ENCODE results near the gene UNC45B.

- no peak for TF ChIP-seq CTCF (IDR thresholded peaks at IDR 0.05)
- TF ChIP-seq EP300 (IDR thresholded peaks at IDR 0.05; ENCODE audit: low read depth), result no peak
- TF ChIP-seq POLR2AphosphoS5 (IDR thresholded peaks at IDR 0.05), result no peak
Observed at GRCh38 chr17:35104844-35105450, 42.7 kb upstream of the UNC45B start.
